SK-N-SH treated with all-trans-retinoic acid at 6 μM for 48 hours (cell line): ENCODE data around the gene MYOM1.
A peak's percentile ranks its signal among the peaks of the same experiment; 100 is the strongest.

Experiments used
- ATAC-seq: fragments of 200-7000 bp; cut with Tn5 transposase; 3 replicates; pipeline ENCODE4 v1.9.1; 2020; ENCODE audit warnings: mild to moderate bottlenecking, moderate library complexity
- ARNTL ChIP-seq: fragments of 450-650 bp; formaldehyde crosslinking; IDR thresholded peaks from 2 replicates; pipeline ENCODE4 v1.5.0; 2020; ENCODE audit warnings: low read depth, mild to moderate bottlenecking, moderate library complexity, borderline replicate concordance
- BACH2 ChIP-seq: fragments of 250-450 bp; sonication (Bioruptor Pico); IDR thresholded peaks from 2 replicates; pipeline ENCODE4 v1.9.0; 2021; ENCODE audit warnings: mild to moderate bottlenecking, borderline replicate concordance
- CREB5 ChIP-seq: fragments of 250-450 bp; sonication (Bioruptor Pico); IDR thresholded peaks from 2 replicates; pipeline ENCODE4 v1.5.1; 2020; ENCODE audit warnings: low read depth, mild to moderate bottlenecking, moderate library complexity
- CSDC2 ChIP-seq: fragments of 250-450 bp; sonication (Bioruptor Pico); IDR thresholded peaks from 2 replicates; pipeline ENCODE4 v1.5.0; 2020; ENCODE audit warnings: mild to moderate bottlenecking, moderate library complexity
- CSRNP3 ChIP-seq: fragments of 250-450 bp; sonication (Bioruptor Pico); IDR thresholded peaks from 2 replicates; pipeline ENCODE4 v1.5.1; 2021; ENCODE audit warnings: mild to moderate bottlenecking, moderate library complexity
- ESRRG ChIP-seq: fragments of 250-450 bp; sonication (Bioruptor Pico); IDR thresholded peaks from 2 replicates; pipeline ENCODE4 v1.6.1; 2021; ENCODE audit warnings: mild to moderate bottlenecking
- ISL1 ChIP-seq: fragments of 250-450 bp; sonication (Bioruptor Pico); IDR thresholded peaks from 2 replicates; pipeline ENCODE4 v2.1.2; 2022; ENCODE audit warnings: mild to moderate bottlenecking, moderate library complexity
- OSR1 ChIP-seq: fragments of 250-450 bp; sonication (Bioruptor Pico); IDR thresholded peaks from 2 replicates; pipeline ENCODE4 v1.8.0; 2022; ENCODE audit warnings: moderate library complexity, mild to moderate bottlenecking, inconsistent platforms
- PATZ1 ChIP-seq: fragments of 250-450 bp; sonication (Bioruptor Pico); IDR thresholded peaks from 2 replicates; pipeline ENCODE4 v1.8.0; 2020; ENCODE audit warnings: mild to moderate bottlenecking, moderate library complexity, borderline replicate concordance
- POU6F1 ChIP-seq: fragments of 250-450 bp; sonication (Bioruptor Pico); IDR thresholded peaks from 2 replicates; pipeline ENCODE4 v1.8.0; 2021; ENCODE audit warnings: low read depth, mild to moderate bottlenecking, moderate library complexity, borderline replicate concordance
- PPARA ChIP-seq: fragments of 250-450 bp; sonication (Bioruptor Pico); IDR thresholded peaks from 2 replicates; pipeline ENCODE4 v1.5.0; 2020; ENCODE audit warnings: mild to moderate bottlenecking, borderline replicate concordance
- RARB ChIP-seq: fragments of 250-450 bp; sonication (Bioruptor Pico); IDR thresholded peaks from 2 replicates; pipeline ENCODE4 v1.8.0; 2021; ENCODE audit warnings: mild to moderate bottlenecking, moderate library complexity
- SNAI2 ChIP-seq: fragments of 250-450 bp; sonication (Bioruptor Pico); IDR thresholded peaks from 2 replicates; pipeline ENCODE4 v1.5.0; 2020; ENCODE audit warnings: mild to moderate bottlenecking, moderate library complexity
- TCF4 ChIP-seq: fragments of 250-450 bp; sonication (Bioruptor Pico); IDR thresholded peaks from 2 replicates; pipeline ENCODE4 v1.8.0; 2021; ENCODE audit warnings: mild to moderate bottlenecking, moderate library complexity, borderline replicate concordance
- TOX ChIP-seq: fragments of 250-450 bp; sonication (Bioruptor Pico); IDR thresholded peaks from 2 replicates; pipeline ENCODE4 v1.8.0; 2021; ENCODE audit warnings: mild to moderate bottlenecking, moderate library complexity, borderline replicate concordance
- TSHZ2 ChIP-seq: fragments of 250-450 bp; sonication (Bioruptor Pico); IDR thresholded peaks from 2 replicates; pipeline ENCODE4 v1.5.0; 2020; ENCODE audit warnings: mild to moderate bottlenecking, moderate library complexity
- ZC3H10 ChIP-seq: fragments of 250-450 bp; sonication (Bioruptor Pico); IDR thresholded peaks from 2 replicates; pipeline ENCODE4 v1.5.1; 2021; ENCODE audit warnings: mild to moderate bottlenecking, moderate library complexity
- ZFP3 ChIP-seq: fragments of 250-450 bp; sonication (Bioruptor Pico); IDR thresholded peaks from 2 replicates; pipeline ENCODE4 v1.5.0; 2020; ENCODE audit warnings: mild to moderate bottlenecking, moderate library complexity
- ZFP30 ChIP-seq: fragments of 450-650 bp; formaldehyde crosslinking; IDR thresholded peaks from 2 replicates; pipeline ENCODE4 v1.5.0; 2022; ENCODE audit warnings: mild to moderate bottlenecking, moderate library complexity
- ZNF565 ChIP-seq: fragments of 450-650 bp; formaldehyde crosslinking; conservative IDR thresholded peaks from 2 replicates; pipeline ENCODE4 v1.5.0; 2020; ENCODE audit warnings: low read depth, mild to moderate bottlenecking, moderate library complexity
- ZNF8 ChIP-seq: fragments of 450-650 bp; formaldehyde crosslinking; IDR thresholded peaks from 2 replicates; pipeline ENCODE4 v1.5.0; 2020; ENCODE audit warnings: mild to moderate bottlenecking, moderate library complexity

MYOM1 gene

GRCh38 chr18:3048820-3049349, 170.9 kb downstream of the MYOM1 start:
- ATAC-seq: no peak
- TF ChIP-seq ZFP30 (no peak), OSR1 (CRISPR knock-in tag) (no peak), ZNF565 (no peak), RARB (CRISPR knock-in tag) (no peak), CSRNP3 (CRISPR knock-in tag) (no peak), CSDC2 (CRISPR knock-in tag) (no peak), ESRRG (CRISPR knock-in tag) (no peak)

GRCh38 chr18:3048121-3048520, 171.6 kb downstream of the MYOM1 start:
- no peak for TF ChIP-seq PATZ1 (CRISPR knock-in tag)
- TF ChIP-seq ARNTL (CRISPR knock-in tag): no peak
- TF ChIP-seq OSR1 (CRISPR knock-in tag): no peak
- TF ChIP-seq PPARA (CRISPR knock-in tag): no peak
- no peak for TF ChIP-seq BACH2
- ATAC-seq: peak; percentile 20; the same call in 1 of the 3 replicates

GRCh38 chr18:3046216-3046808, 173.5 kb downstream of the MYOM1 start:
- TF ChIP-seq ARNTL (CRISPR knock-in tag) (no peak), RARB (CRISPR knock-in tag) (no peak), ZNF565 (no peak), ESRRG (CRISPR knock-in tag) (no peak), ISL1 (no peak), TCF4 (no peak), SNAI2 (CRISPR knock-in tag) (no peak), ZNF8 (CRISPR knock-in tag) (no peak), TOX (no peak), ZC3H10 (no peak), ZFP3 (CRISPR knock-in tag) (no peak), OSR1 (CRISPR knock-in tag) (no peak), BACH2 (no peak), TSHZ2 (CRISPR knock-in tag) (no peak), PPARA (CRISPR knock-in tag) (no peak), CSRNP3 (CRISPR knock-in tag) (no peak)
- ATAC-seq: no peak

- ATAC-seq: no peak; the same call in 2 of the 3 replicates
- TF ChIP-seq TSHZ2 (CRISPR knock-in tag): no peak
- TF ChIP-seq SNAI2 (CRISPR knock-in tag): no peak
- no peak for TF ChIP-seq CREB5
- no peak for TF ChIP-seq ZC3H10
- no peak for TF ChIP-seq PPARA (CRISPR knock-in tag)
- TF ChIP-seq POU6F1 (CRISPR knock-in tag): no peak
- TF ChIP-seq TCF4: no peak
- no peak for TF ChIP-seq ESRRG (CRISPR knock-in tag)
These were observed 174.7 kb downstream of the MYOM1 start for GRCh38 chr18:3044931-3045698.
